ENCODE data around the gene GDF10. TPM values are rescaled to one million over a fixed set of nuclear protein-coding genes. Genes with fewer than 3 reads are reported as not detected.

GDF10 gene
- total and polyA plus RNA-seq, 2 donors (not counting 3 experiments of a cell fraction or from before 2014, with no cell fraction given), result not detected

GRCh38 chr10:47339759-47340607 lies 40.0 kb downstream of the GDF10 start:
- peaks cover 0 to 8% of the 10 kb centered on the region in 2 experiments for H3K27me3 ChIP-seq (ENCODE audit: control insufficient read depth in 2 of 2, insufficient read depth in 2 of 2, low read length in 2 of 2)
- no peaks in the 10 kb centered on the region for H3K4me1 ChIP-seq (ENCODE audit: control insufficient read depth, extremely low read depth, insufficient read depth, low read length)
- H3K4me3 ChIP-seq (replicated peaks in 1 of 3; ENCODE audit: insufficient read depth in 1 of 3, low read depth in 1 of 3, low read length in 3 of 3), result no peak overlapping the region
- intact Hi-C loops (cut with micrococcal nuclease) (loop anchor here (1.0 kb wide), 2 partner anchors 293 to 316 kb away; no protein-coding TSS in a partner anchor), dilution Hi-C loops (cut with MboI; ENCODE audit: extremely low pct_ligation_motif_present, low sequenced_read_pairs) (no loop called here)
- no peak overlapping the region for H3K9ac ChIP-seq (replicated peaks; ENCODE audit: extremely low read depth, insufficient read depth, low read length)
- no peak overlapping the region for H3K4me2 ChIP-seq (ENCODE audit: insufficient read depth, low read length)
- no peaks in the 10 kb centered on the region for H3K9me3 ChIP-seq (replicated peaks; ENCODE audit: control insufficient read depth, insufficient read depth, low read length)
- no TSS peak for BruUV-seq (replicated peaks)
- no peaks in the 10 kb centered on the region for H4K20me1 ChIP-seq (replicated peaks; ENCODE audit: control insufficient read depth, extremely low read depth, insufficient read depth, low read length)
- ChIA-PET CTCF (interaction anchor here (0.6 to 2.2 kb wide), 21 partner anchors 10 to 347 kb away, joined by 3 to 49 read pairs (median 4); partner anchors contain the start of gene GDF2), POLR2A (no interaction called here)
- no peak overlapping the region for H2AFZ ChIP-seq (ENCODE audit: low read depth, low read length)
- DNase-seq (ENCODE audit: low read depth, low spot score) (no peak), FAIRE-seq (no peak)
- no peak overlapping the region for H3K27ac ChIP-seq (ENCODE audit: insufficient read depth, low read depth, low read length)
- H3K79me2 ChIP-seq (ENCODE audit: control insufficient read depth, insufficient read depth, low read length), result no peaks in the 10 kb centered on the region
- no peaks in the 10 kb centered on the region for H3K36me3 ChIP-seq (ENCODE audit: control insufficient read depth in 2 of 2, extremely low read depth in 1 of 2, insufficient read depth in 2 of 2, low read length in 2 of 2)
- H3K9me1 ChIP-seq (replicated peaks; ENCODE audit: control insufficient read depth, extremely low read depth, insufficient read depth, low read length), result no peaks in the 10 kb centered on the region
- no peak for TF ChIP-seq GATA2 (IDR thresholded peaks at IDR 0.05; ENCODE audit: insufficient read depth, insufficient read length, low read depth, low read length)
- no peak for TF ChIP-seq MYC (IDR thresholded peaks at IDR 0.05; ENCODE audit: low read depth, low read length)
- TF ChIP-seq EZH2 (IDR thresholded peaks at IDR 0.05; ENCODE audit: borderline replicate concordance, low read depth, low read length, severe bottlenecking), result no peak
- TF ChIP-seq CTCF (IDR thresholded peaks at IDR 0.05; ENCODE audit: extremely low read depth in 1 of 2, insufficient read depth in 1 of 2, low read depth in 1 of 2, low read length in 2 of 2), result no peak
- TF ChIP-seq MAX (IDR thresholded peaks at IDR 0.05; ENCODE audit: insufficient read depth, insufficient read length), result no peak
- TF ChIP-seq POLR2AphosphoS5 (IDR thresholded peaks at IDR 0.05; ENCODE audit: insufficient read depth, low read depth, low read length), result no peak
- TF ChIP-seq FOS (IDR thresholded peaks at IDR 0.05; ENCODE audit: borderline replicate concordance, insufficient read depth, low read length), result no peak
